Measurements from ENCODE around the gene POR.
A peak's percentile ranks its signal among the peaks of the same experiment; 100 is the strongest.

POR gene

GRCh38 chr7:75914655-75915415 lies at the start of gene POR:
Gene POR (plus strand): TSS chr7:75915155. CDS start chr7:75954002, 38,847 bp downstream.
- no peak for TF ChIP-seq CTCF (IDR thresholded peaks at IDR 0.05)

DNA sequence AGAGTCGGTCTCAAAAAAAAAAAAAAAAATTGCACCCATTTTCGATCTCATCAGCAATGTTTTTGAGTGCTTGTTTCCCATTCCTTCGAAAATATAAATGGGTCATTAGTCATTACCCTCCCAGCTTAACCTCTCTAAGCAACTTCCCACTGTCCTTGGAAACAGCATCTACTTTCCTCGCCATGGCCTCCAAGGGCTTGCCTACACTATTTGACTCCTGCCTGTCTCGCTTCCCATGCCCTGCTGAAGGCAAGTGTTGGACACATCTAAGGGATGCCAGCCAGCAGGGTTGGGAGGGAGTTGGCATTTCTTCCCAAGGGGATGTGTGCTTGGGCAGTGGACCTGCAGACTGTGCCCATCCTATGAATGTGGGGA lies 48.9 kb upstream of the POR start:
- TF ChIP-seq CTCF (IDR thresholded peaks at IDR 0.05), result no peak

- peak; percentile 90 for TF ChIP-seq CTCF (IDR thresholded peaks at IDR 0.05)
Observed at GRCh38 chr7:75866489-75867389, 48.2 kb upstream of the POR start.

- no peak for TF ChIP-seq CTCF (IDR thresholded peaks at IDR 0.05)
Observed at GRCh38 chr7:75867390-75867717, 47.6 kb upstream of the POR start.

- TF ChIP-seq CTCF (IDR thresholded peaks at IDR 0.05), result no peak
Observed at GRCh38 chr7:75868153-75868552, 46.8 kb upstream of the POR start.

DNA sequence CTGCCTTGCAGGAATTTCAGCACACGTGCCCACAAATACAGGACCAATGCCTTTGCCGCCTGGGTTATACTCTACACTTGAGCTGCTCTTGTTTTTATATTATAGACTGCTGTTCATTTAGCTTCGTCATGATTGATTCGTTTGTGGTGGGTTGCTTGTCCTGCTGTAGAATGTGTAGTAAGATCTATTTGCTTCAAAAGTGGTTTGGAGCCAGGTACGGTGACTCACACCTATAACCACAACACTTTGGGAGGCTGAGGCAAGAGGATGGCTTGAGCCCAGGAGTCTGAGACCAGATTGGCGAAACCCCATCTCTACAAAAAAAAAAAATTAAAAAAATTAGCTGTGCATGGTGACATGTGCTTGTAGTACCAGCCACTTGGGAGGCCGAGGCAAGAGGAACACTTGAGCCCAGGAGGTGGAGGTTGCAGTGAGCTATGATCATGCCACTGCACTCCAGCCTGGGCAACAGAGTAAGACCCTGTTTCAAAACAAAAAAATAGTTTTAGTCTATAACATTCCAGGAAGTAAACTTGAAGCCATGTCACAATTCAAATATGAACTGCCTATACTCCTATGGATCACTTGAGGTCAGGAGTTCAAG lies 45.1 kb upstream of the POR start:
- no peak for TF ChIP-seq CTCF (IDR thresholded peaks at IDR 0.05)

- TF ChIP-seq CTCF (IDR thresholded peaks at IDR 0.05), result no peak
Observed at GRCh38 chr7:75870557-75871161, 44.3 kb upstream of the POR start.

All from LNCAP (cell line).